WTC11 (cell line): ENCODE data around the gene COX7B. TPM values are rescaled to one million over a fixed set of nuclear protein-coding genes. Genes with fewer than 3 reads are reported as not detected.
"Not testable (repeated sequence)": the region's sequence is repeated elsewhere in the genome, so short reads cannot be mapped to it uniquely, and the experiment has no call there.

Experiments used
- ATAC-seq: fragments of 200-7000 bp; cut with Tn5 transposase; 2 replicates; pipeline ENCODE4 v1.10.0; 2021; ENCODE audit warnings: mild to moderate bottlenecking, moderate library complexity
- Bru-seq: library from RNA; stranded (reverse); fragments of 400-500 nt; gene quantifications from one replicate; lab custom pipeline; 2021; lab: Mats Ljungman, UMichigan
- CTCF ChIA-PET: fragments of 300-600 bp; sonication (Branson Sonifier 250); formaldehyde crosslinking; loops from one replicate; lab custom pipeline; 2021; ENCODE audit warnings: antibody characterized with exemption; lab: Charles Lee
- POLR2A ChIA-PET: fragments of 350-600 bp; sonication (Branson Sonifier 250); formaldehyde crosslinking; loops from one replicate; lab custom pipeline; 2021; ENCODE audit warnings: antibody characterized with exemption; lab: Charles Lee
- DNase-seq: peaks from one replicate; pipeline ENCODE4 v3.0.0; 2021; ENCODE audit warnings: low spot score
- H3K27ac Mint-ChIP-seq: 2 replicates; pipeline ENCODE4 v1.8.0; 2021; ENCODE audit warnings: mixed read lengths
- H3K27me3 Mint-ChIP-seq: 2 replicates; pipeline ENCODE4 v1.8.0; 2021; ENCODE audit warnings: low read depth, mild to moderate bottlenecking, moderate library complexity, mixed read lengths
- H3K36me3 Mint-ChIP-seq: 2 replicates; pipeline ENCODE4 v1.8.0; 2021; ENCODE audit warnings: mixed read lengths
- H3K4me1 Mint-ChIP-seq: 2 replicates; pipeline ENCODE4 v1.8.0; 2022; ENCODE audit warnings: mixed read lengths
- H3K4me3 Mint-ChIP-seq: 2 replicates; pipeline ENCODE4 v1.8.0; 2021; ENCODE audit warnings: mild to moderate bottlenecking, moderate library complexity, mixed read lengths
- H3K9me3 Mint-ChIP-seq: 2 replicates; pipeline ENCODE4 v1.8.0; 2021; ENCODE audit warnings: mixed read lengths
- ATF3 ChIP-seq: sonication (generic); formaldehyde crosslinking; conservative IDR thresholded peaks from 2 replicates; pipeline ENCODE4 v1.8.1; 2022; ENCODE audit warnings: mild to moderate bottlenecking, missing genetic modification reagents
- FOXP1 ChIP-seq: sonication (generic); formaldehyde crosslinking; IDR thresholded peaks from 2 replicates; pipeline ENCODE4 v1.8.0; 2022; ENCODE audit warnings: missing genetic modification reagents, mild to moderate bottlenecking, moderate library complexity, borderline replicate concordance
- SP1 ChIP-seq: sonication (generic); formaldehyde crosslinking; conservative IDR thresholded peaks from 2 replicates; pipeline ENCODE4 v1.8.1; 2022; ENCODE audit warnings: missing genetic modification reagents
- TEAD1 ChIP-seq: sonication (generic); formaldehyde crosslinking; IDR thresholded peaks from 2 replicates; pipeline ENCODE4 v1.8.0; 2022; ENCODE audit warnings: mild to moderate bottlenecking, missing genetic modification reagents
- USF1 ChIP-seq: sonication (generic); formaldehyde crosslinking; IDR thresholded peaks from 2 replicates; pipeline ENCODE4 v1.8.0; 2022; ENCODE audit warnings: mild to moderate bottlenecking, missing genetic modification reagents
- ZBTB43 ChIP-seq: sonication (generic); formaldehyde crosslinking; IDR thresholded peaks from 2 replicates; pipeline ENCODE4 v1.8.1; 2023; ENCODE audit warnings: mild to moderate bottlenecking, missing genetic modification reagents
- long read RNA-seq, 3 experiments: library from RNA in 1 of 3; library from capped mRNA in 1 of 3; library from polyadenylated mRNA in 1 of 3; unstranded in 2 of 3; stranded (forward) in 1 of 3; transcript quantifications; one replicate each; pipeline ENCODE4 v2.0.0, GENCODE V29; 2021
- total RNA-seq: library from RNA; stranded (reverse); gene quantifications from 3 replicates; pipeline ENCODE4 v1.2.3, GENCODE V29; 2021
- TF ChIP-seq, protein P1 (sequence below): fragments of 250-450 bp; sonication (Bioruptor Pico); IDR thresholded peaks from 2 replicates; pipeline ENCODE4 v1.9.0; 2021; ENCODE audit warnings: mild to moderate bottlenecking, borderline replicate concordance

COX7B gene, protein sequence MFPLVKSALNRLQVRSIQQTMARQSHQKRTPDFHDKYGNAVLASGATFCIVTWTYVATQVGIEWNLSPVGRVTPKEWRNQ
- total RNA-seq = 280 to 285 TPM (median 281 TPM) in 3 replicates
- Bru-seq, nascent RNA = percentile 96 among the genes with signal in this experiment
- long read RNA-seq, experiment 1, transcript COX7B-203 (3 exons, 2,471 nt) = major isoform, 184 of 190 reads
- long read RNA-seq, experiment 1, partial matches to known transcripts = 2 of 190 reads
- long read RNA-seq, experiment 1, other reads (novel, unspliced or antisense) = 2 of 190 reads
- long read RNA-seq, experiment 2, transcript COX7B-203 (3 exons, 2,471 nt) = major isoform, 259 of 312 reads
- long read RNA-seq, experiment 2, partial matches to known transcripts = 5 of 312 reads
- long read RNA-seq, experiment 2, other reads (novel, unspliced or antisense) = 47 of 312 reads
- long read RNA-seq, experiment 3 = 0 reads

GRCh38 chrX:77899081-77899828 is at the start of gene COX7B:
Gene COX7B (plus strand): TSS chrX:77899468. CDS start chrX:77899554, 86 bp downstream.
- no peaks in the 10 kb centered on the region for H3K27me3 Mint-ChIP-seq
- POLR2A ChIA-PET = interaction anchor here (0.9 to 2.4 kb wide), 4 partner anchors 11 to 452 kb away, joined by 3 to 13 read pairs (median 6); partner anchors contain the start of genes ATP7A and FGF16
- no peaks in the 10 kb centered on the region for H3K9me3 Mint-ChIP-seq
- H3K4me1 Mint-ChIP-seq = peaks cover 7% of the 10 kb centered on the region
- H3K27ac Mint-ChIP-seq = peak within 1 kb of the TSS; percentile 99
- peaks cover 30% of the 10 kb centered on the region for H3K36me3 Mint-ChIP-seq
- peak; percentile 73 for ATAC-seq
- peak; percentile 46 for DNase-seq
- CTCF ChIA-PET = interaction anchor here (1.0 to 1.5 kb wide), 8 partner anchors 11 to 1621 kb away, joined by 3 to 5 read pairs (median 4); partner anchors contain the start of gene ATP7A
- 0 out of 2 replicates have a peak, but pooled peaks have one; percentile 15 for TF ChIP-seq SP1
- no peak for TF ChIP-seq TEAD1 (CRISPR knock-in tag)
- TF ChIP-seq, all 79 proteins: peak for 1
- peak within 1 kb of the TSS; percentile 98 for H3K4me3 Mint-ChIP-seq

- ChIA-PET POLR2A (no interaction called here), CTCF (no interaction called here)
- Mint-ChIP-seq H3K27ac (no peak overlapping the region), H3K4me1 (no peaks in the 10 kb centered on the region), H3K9me3 (no peaks in the 10 kb centered on the region), H3K27me3 (no peaks in the 10 kb centered on the region), H3K36me3 (peaks cover 18% of the 10 kb centered on the region), H3K4me3 (no peak overlapping the region)
- TF ChIP-seq ATF3 = no peak
- no peak for DNase-seq
- no peak for ATAC-seq
Measured at GRCh38 chrX:77875372-77875771, 23.9 kb upstream of the COX7B start.

DNA sequence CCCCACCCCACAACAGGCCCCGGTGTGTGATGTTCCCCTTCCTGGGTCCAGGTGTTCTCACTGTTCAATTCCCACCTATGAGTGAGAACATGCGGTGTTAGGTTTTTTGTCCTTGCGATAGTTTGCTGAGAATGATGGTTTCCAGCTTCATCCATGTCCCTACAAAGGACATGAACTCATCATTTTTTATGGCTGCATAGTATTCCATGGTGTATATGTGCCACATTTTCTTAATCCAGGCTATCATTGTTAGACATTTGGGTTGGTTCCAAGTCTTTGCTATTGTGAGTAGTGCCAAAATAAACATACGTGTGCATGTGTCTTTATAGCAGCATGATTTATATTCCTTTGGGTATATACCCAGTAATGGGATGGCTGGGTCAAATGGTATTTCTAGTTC is 17.9 kb upstream of the COX7B start:
- H3K27ac Mint-ChIP-seq, CTCF ChIA-PET, H3K9me3 Mint-ChIP-seq, POLR2A ChIA-PET, H3K4me3 Mint-ChIP-seq, H3K36me3 Mint-ChIP-seq, H3K27me3 Mint-ChIP-seq, ATAC-seq, DNase-seq, H3K4me1 Mint-ChIP-seq: not testable (repeated sequence)

DNA sequence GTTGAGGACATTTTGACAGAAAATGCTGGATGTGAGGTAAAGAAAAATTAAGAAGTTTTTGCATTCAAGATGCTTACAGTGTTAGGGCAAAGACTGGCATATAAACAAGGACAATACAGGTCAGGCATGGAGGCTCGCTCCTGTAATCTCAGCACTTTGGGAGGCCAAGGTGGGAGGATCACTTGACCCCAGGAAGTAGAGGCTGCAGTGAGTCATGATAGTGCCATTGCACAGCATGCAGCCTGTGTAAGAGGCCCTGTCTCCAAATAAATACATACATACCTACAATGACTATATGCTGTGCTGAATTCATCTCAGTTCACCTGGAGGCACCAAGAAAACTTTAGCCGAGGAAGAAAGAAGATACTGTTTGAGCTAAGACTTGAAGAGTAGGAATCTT is 6.4 kb upstream of the COX7B start:
- Mint-ChIP-seq H3K4me1 (no peaks in the 10 kb centered on the region), H3K9me3 (no peaks in the 10 kb centered on the region), H3K27ac (no peak overlapping the region), H3K36me3 (peaks cover 8% of the 10 kb centered on the region), H3K27me3 (no peaks in the 10 kb centered on the region), H3K4me3 (no peak overlapping the region; the same call in 1 of the 2 replicates)
- DNase-seq (no peak), ATAC-seq (no peak)
- TF ChIP-seq USF1 (CRISPR knock-in tag) (no peak), FOXP1 (CRISPR knock-in tag) (no peak), ZBTB43 (CRISPR knock-in tag) (no peak)
- TF ChIP-seq, protein P1, sequence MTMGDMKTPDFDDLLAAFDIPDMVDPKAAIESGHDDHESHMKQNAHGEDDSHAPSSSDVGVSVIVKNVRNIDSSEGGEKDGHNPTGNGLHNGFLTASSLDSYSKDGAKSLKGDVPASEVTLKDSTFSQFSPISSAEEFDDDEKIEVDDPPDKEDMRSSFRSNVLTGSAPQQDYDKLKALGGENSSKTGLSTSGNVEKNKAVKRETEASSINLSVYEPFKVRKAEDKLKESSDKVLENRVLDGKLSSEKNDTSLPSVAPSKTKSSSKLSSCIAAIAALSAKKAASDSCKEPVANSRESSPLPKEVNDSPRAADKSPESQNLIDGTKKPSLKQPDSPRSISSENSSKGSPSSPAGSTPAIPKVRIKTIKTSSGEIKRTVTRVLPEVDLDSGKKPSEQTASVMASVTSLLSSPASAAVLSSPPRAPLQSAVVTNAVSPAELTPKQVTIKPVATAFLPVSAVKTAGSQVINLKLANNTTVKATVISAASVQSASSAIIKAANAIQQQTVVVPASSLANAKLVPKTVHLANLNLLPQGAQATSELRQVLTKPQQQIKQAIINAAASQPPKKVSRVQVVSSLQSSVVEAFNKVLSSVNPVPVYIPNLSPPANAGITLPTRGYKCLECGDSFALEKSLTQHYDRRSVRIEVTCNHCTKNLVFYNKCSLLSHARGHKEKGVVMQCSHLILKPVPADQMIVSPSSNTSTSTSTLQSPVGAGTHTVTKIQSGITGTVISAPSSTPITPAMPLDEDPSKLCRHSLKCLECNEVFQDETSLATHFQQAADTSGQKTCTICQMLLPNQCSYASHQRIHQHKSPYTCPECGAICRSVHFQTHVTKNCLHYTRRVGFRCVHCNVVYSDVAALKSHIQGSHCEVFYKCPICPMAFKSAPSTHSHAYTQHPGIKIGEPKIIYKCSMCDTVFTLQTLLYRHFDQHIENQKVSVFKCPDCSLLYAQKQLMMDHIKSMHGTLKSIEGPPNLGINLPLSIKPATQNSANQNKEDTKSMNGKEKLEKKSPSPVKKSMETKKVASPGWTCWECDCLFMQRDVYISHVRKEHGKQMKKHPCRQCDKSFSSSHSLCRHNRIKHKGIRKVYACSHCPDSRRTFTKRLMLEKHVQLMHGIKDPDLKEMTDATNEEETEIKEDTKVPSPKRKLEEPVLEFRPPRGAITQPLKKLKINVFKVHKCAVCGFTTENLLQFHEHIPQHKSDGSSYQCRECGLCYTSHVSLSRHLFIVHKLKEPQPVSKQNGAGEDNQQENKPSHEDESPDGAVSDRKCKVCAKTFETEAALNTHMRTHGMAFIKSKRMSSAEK (CRISPR knock-in tag) = no peak
- ChIA-PET POLR2A (no interaction called here), CTCF (no interaction called here)
